ENCODE data around the gene TBXA2R. TPM values are rescaled to one million over a fixed set of nuclear protein-coding genes. Genes with fewer than 3 reads are reported as not detected.

Gene TBXA2R
- total RNA-seq, 4 donors from 2014 or later = 4.4 to 11.4 (median 7.2) TPM

DNA sequence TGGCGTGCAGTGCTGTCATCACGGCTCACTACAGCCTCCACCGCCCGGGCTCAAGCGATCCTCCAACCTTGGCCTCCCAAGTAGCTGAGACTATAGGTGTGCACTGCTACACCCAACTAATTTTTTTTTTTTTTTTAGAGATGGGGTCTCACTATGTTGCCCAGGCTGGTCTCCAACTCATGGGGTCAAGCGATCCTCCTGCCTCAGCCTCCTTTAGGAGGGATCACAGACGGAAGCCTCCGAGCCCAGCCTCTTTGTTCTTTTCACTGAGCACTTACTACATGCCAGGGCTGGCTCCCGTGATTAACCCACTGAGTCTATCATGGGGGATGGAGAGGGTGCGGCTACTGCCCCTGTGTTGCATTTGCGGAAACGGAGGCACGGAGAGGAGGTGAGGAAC is 32.8 kb upstream of the TBXA2R start:
- Histone ChIP-seq H3K27ac (no peak overlapping the region), H3K9me3 (no peaks in the 10 kb centered on the region), H3K36me3 (peaks cover 0 to 100% (median 7%) of the 10 kb centered on the region in 3 donors), H3K4me1 (peaks cover 0 to 8% (median 0%) of the 10 kb centered on the region in 4 donors), H3K27me3 (no peaks in the 10 kb centered on the region), H3K4me3 (no peak overlapping the region)
- no peak for DNase-seq (ENCODE audit: low spot score in 2 of 2)
- no peak for TF ChIP-seq POLR2A (IDR thresholded peaks at IDR 0.05)
- no peak for TF ChIP-seq CTCF (IDR thresholded peaks at IDR 0.05)
- no peak for TF ChIP-seq EP300 (IDR thresholded peaks at IDR 0.05)
- WGBS, 2 donors = 96 to 98% methylated on average over 13 of the region's 13 CpGs

GRCh38 chr19:3638208-3639193 is 31.8 kb upstream of the TBXA2R start:
- no peak for DNase-seq (ENCODE audit: low spot score in 2 of 2)
- no peaks in the 10 kb centered on the region for H3K9me3 ChIP-seq

DNA sequence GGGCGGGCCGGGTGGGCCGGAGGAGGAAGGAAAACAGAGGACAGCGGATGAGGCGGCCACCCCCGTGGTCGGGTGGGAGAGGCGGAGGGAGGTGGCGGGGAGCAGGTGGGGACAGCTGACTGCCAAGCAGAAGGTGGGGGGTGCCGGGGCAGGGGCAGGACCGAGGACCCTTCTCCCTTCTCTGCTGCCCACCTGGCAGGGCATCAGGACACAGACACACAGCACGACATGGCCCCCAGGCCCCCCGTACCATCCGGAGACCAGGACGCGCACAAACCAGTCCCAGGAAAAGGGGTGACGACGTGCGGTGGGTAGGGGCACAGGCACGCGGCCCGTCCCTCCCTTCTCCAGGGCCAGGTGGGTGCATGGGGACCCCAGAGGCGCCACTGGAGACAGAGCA is 30.9 kb upstream of the TBXA2R start:
- 89 to 91% methylated on average over 22 to 23 of the region's 23 CpGs for WGBS, 2 donors

More at GRCh38 chr19:3638208-3639193, 31.8 kb upstream of the TBXA2R start:
- peaks cover 0 to 100% (median 7%) of the 10 kb centered on the region in 3 donors for H3K36me3 ChIP-seq
- TF ChIP-seq CTCF (IDR thresholded peaks at IDR 0.05) = no peak
- no peak for TF ChIP-seq POLR2A (IDR thresholded peaks at IDR 0.05)
- TF ChIP-seq EP300 (IDR thresholded peaks at IDR 0.05) = no peak
- 90 to 91% methylated on average over 48 to 53 of the region's 55 CpGs for WGBS, 2 donors
- H3K27me3 ChIP-seq = no peaks in the 10 kb centered on the region
- no peaks in the 10 kb centered on the region for H3K4me1 ChIP-seq
- H3K4me3 ChIP-seq = no peak overlapping the region
- no peak overlapping the region for H3K27ac ChIP-seq

GRCh38 chr19:3636962-3637361 is 30.3 kb upstream of the TBXA2R start:
- TF ChIP-seq POLR2A (IDR thresholded peaks at IDR 0.05) (no peak), CTCF (IDR thresholded peaks at IDR 0.05) (no peak), EP300 (IDR thresholded peaks at IDR 0.05) (no peak)
- Histone ChIP-seq H3K36me3 (peaks cover 0 to 100% (median 7%) of the 10 kb centered on the region in 3 donors), H3K27me3 (no peaks in the 10 kb centered on the region), H3K27ac (no peak overlapping the region), H3K9me3 (no peaks in the 10 kb centered on the region), H3K4me3 (no peak overlapping the region), H3K4me1 (no peaks in the 10 kb centered on the region)
- 76 to 91% methylated on average over 4 to 9 of the region's 20 CpGs for WGBS, 2 donors
- no peak for DNase-seq (ENCODE audit: low spot score in 2 of 2)

More for the DNA sequence above, 30.9 kb upstream of the TBXA2R start:
- TF ChIP-seq CTCF (IDR thresholded peaks at IDR 0.05) = no peak
- no peak for TF ChIP-seq EP300 (IDR thresholded peaks at IDR 0.05)
- Histone ChIP-seq H3K4me1 (no peaks in the 10 kb centered on the region), H3K27ac (no peak overlapping the region), H3K4me3 (no peak overlapping the region), H3K27me3 (no peaks in the 10 kb centered on the region), H3K9me3 (no peaks in the 10 kb centered on the region), H3K36me3 (peaks cover 0 to 100% (median 7%) of the 10 kb centered on the region in 3 donors)
- DNase-seq (ENCODE audit: low spot score in 2 of 2) = no peak

- peaks cover 0 to 100% (median 6%) of the 10 kb centered on the region in 3 donors for H3K36me3 ChIP-seq
- H3K27me3 ChIP-seq = no peaks in the 10 kb centered on the region
- DNase-seq (ENCODE audit: low spot score in 2 of 2) = no peak
- no peaks in the 10 kb centered on the region for H3K4me1 ChIP-seq
- no peaks in the 10 kb centered on the region for H3K9me3 ChIP-seq
- WGBS, 2 donors = 84 to 92% methylated on average over 17 to 18 of the region's 20 CpGs
- H3K4me3 ChIP-seq = no peak overlapping the region
- no peak overlapping the region for H3K27ac ChIP-seq
- TF ChIP-seq CTCF (IDR thresholded peaks at IDR 0.05) (no peak), POLR2A (IDR thresholded peaks at IDR 0.05) (no peak), EP300 (IDR thresholded peaks at IDR 0.05) (no peak)
These were observed 29.8 kb upstream of the TBXA2R start for GRCh38 chr19:3636506-3636905.
